CD14-positive monocyte (primary cell): ENCODE data around the gene KRT32. TPM values are rescaled to one million over a fixed set of nuclear protein-coding genes. Genes with fewer than 3 reads are reported as not detected.

ENCODE experiments used
- DNase-seq, 3 donors: peaks; one replicate each; pipeline ENCODE4 v3.0.0-alpha.2; 2011 to 2022
- H2AFZ ChIP-seq: 2 replicates; pipeline ENCODE4 v1.6.0; 2012; ENCODE audit warnings: mild to moderate bottlenecking, low read depth, low read length, inconsistent platforms; ENCODE audit not compliant: insufficient read depth, poor library complexity, severe bottlenecking
- H3K27ac ChIP-seq, 2 donors: 1 replicate in 1 of 2; 2 replicates in 1 of 2; pipeline ENCODE4 v1.5.1; 2012 to 2013; ENCODE audit warnings: low read length in 2 of 2, control low read depth in 1 of 2, inconsistent platforms in 1 of 2, low read depth in 1 of 2, mild to moderate bottlenecking in 1 of 2
- H3K27me3 ChIP-seq, 2 donors: one replicate each; pipeline versions ENCODE4 v1.6.0 to v1.6.1; 2011 to 2013; ENCODE audit warnings: low read length in 2 of 2; ENCODE audit not compliant: control insufficient read depth in 2 of 2, insufficient read depth in 2 of 2
- H3K36me3 ChIP-seq, 2 donors: replicated peaks in 1 of 2; 1 replicate in 1 of 2; 2 replicates in 1 of 2; pipeline versions ENCODE4 v1.5.1 to v1.6.1; 2012 to 2013; ENCODE audit warnings: low read length in 2 of 2, control low read depth in 1 of 2, inconsistent platforms in 1 of 2, mild to moderate bottlenecking in 1 of 2; ENCODE audit not compliant: insufficient read depth in 2 of 2, control insufficient read depth in 1 of 2
- H3K4me1 ChIP-seq, 2 donors: 1 replicate in 1 of 2; 2 replicates in 1 of 2; pipeline versions ENCODE4 v1.5.1 to v1.6.1; 2012 to 2013; ENCODE audit warnings: low read length in 2 of 2, control low read depth in 1 of 2, inconsistent platforms in 1 of 2, mild to moderate bottlenecking in 1 of 2, moderate library complexity in 1 of 2; ENCODE audit not compliant: insufficient read depth in 2 of 2, control insufficient read depth in 1 of 2
- H3K4me2 ChIP-seq: replicated peaks from 2 replicates; pipeline ENCODE3; 2012; ENCODE audit warnings: low read length, moderate library complexity, mild to moderate bottlenecking; ENCODE audit not compliant: poor library complexity, severe bottlenecking; ENCODE audit errors: extremely low read depth
- H3K4me3 ChIP-seq, 3 experiments: fragments of 200-600 bp in 1 of 3; sonication (generic) in 1 of 3; replicated peaks in 1 of 3; 1 replicate in 2 of 3; 2 replicates in 1 of 3; pipeline ENCODE4 v1.5.1; 2011 to 2013; ENCODE audit warnings: low read length in 3 of 3, mild to moderate bottlenecking in 3 of 3, control low read depth in 2 of 3, low read depth in 2 of 3, inconsistent platforms in 1 of 3, moderate library complexity in 1 of 3
- H3K79me2 ChIP-seq: 2 replicates; pipeline ENCODE4 v1.6.0; 2012; ENCODE audit warnings: mild to moderate bottlenecking, control low read depth, inconsistent platforms, low read length, moderate library complexity; ENCODE audit not compliant: insufficient read depth
- H3K9ac ChIP-seq: 2 replicates; pipeline ENCODE4 v1.6.0; 2017; ENCODE audit warnings: low read length, mild to moderate bottlenecking; ENCODE audit not compliant: insufficient read depth, poor library complexity, severe bottlenecking
- H3K9me3 ChIP-seq, 2 donors: replicated peaks in 1 of 2; 1 replicate in 1 of 2; 2 replicates in 1 of 2; pipeline versions ENCODE4 v1.5.1 to v1.6.1; 2012 to 2013; ENCODE audit warnings: low read length in 2 of 2, control low read depth in 1 of 2; ENCODE audit not compliant: control insufficient read depth in 1 of 2, insufficient read depth in 1 of 2
- H4K20me1 ChIP-seq: 2 replicates; pipeline ENCODE4 v1.6.0; 2012; ENCODE audit warnings: mild to moderate bottlenecking, low read length, control low read depth, moderate library complexity; ENCODE audit not compliant: insufficient read depth
- H3K27ac Mint-ChIP-seq, 7 donors: one replicate each; pipeline ENCODE4 v1.8.0; 2020; ENCODE audit warnings: mild to moderate bottlenecking in 7 of 7, mixed read lengths in 7 of 7, moderate library complexity in 6 of 7, inconsistent platforms in 2 of 7
- H3K27me3 Mint-ChIP-seq, 3 donors: one replicate each; pipeline ENCODE4 v1.8.0; 2021 to 2022; ENCODE audit warnings: low read depth in 3 of 3, mild to moderate bottlenecking in 3 of 3, mixed read lengths in 3 of 3, moderate library complexity in 3 of 3, inconsistent platforms in 1 of 3
- H3K36me3 Mint-ChIP-seq, 2 donors: one replicate each; pipeline ENCODE4 v1.8.0; 2020; ENCODE audit warnings: mixed read lengths in 2 of 2, inconsistent platforms in 1 of 2, mild to moderate bottlenecking in 1 of 2
- H3K4me1 Mint-ChIP-seq: one replicate; pipeline ENCODE4 v1.8.0; 2020; ENCODE audit warnings: mild to moderate bottlenecking, mixed read lengths
- H3K4me3 Mint-ChIP-seq, 2 donors: one replicate each; pipeline ENCODE4 v1.8.0; 2020; ENCODE audit warnings: mild to moderate bottlenecking in 2 of 2, mixed read lengths in 2 of 2, moderate library complexity in 1 of 2
- H3K9me3 Mint-ChIP-seq, 7 donors: one replicate each; pipeline ENCODE4 v1.8.0; 2020 to 2022; ENCODE audit warnings: mixed read lengths in 7 of 7, mild to moderate bottlenecking in 6 of 7, moderate library complexity in 6 of 7, inconsistent platforms in 2 of 7
- WGBS: methylation state at CpG from one replicate; pipeline ENCODE4 v1.1.5; 2013; ENCODE audit warnings: missing lambda C conversion rate; ENCODE audit not compliant: insufficient coverage; 5-methylcytosine and 5-hydroxymethylcytosine counted together
- intact Hi-C, 2 donors: fragments of 100-400 bp; cut with micrococcal nuclease; formaldehyde crosslinking; loops; one replicate each; pipeline versions ENCODE4 v1.15.0 to v1.15.1; 2023
- polyA plus RNA-seq, 3 donors: library from polyadenylated mRNA; depleted of rRNA in 1 of 3; unstranded in 2 of 3; stranded (reverse) in 1 of 3; fragments of 300-500 nt in 2 of 3; fragments of >200 nt in 1 of 3; fragmentation: Illumina TruSeq in 2 of 3; gene quantifications; 1 replicate in 2 of 3; 2 replicates in 1 of 3; pipeline ENCODE4 v1.2.3, GENCODE V29; 2012 to 2021
- TF ChIP-seq, protein P1 (sequence below): fragments of 200-600 bp; IDR thresholded peaks from one replicate; pipeline ENCODE4 v1.8.0; 2022; ENCODE audit warnings: antibody characterized with exemption, mild to moderate bottlenecking

Gene KRT32
- polyA plus RNA-seq, 3 donors = not detected

DNA sequence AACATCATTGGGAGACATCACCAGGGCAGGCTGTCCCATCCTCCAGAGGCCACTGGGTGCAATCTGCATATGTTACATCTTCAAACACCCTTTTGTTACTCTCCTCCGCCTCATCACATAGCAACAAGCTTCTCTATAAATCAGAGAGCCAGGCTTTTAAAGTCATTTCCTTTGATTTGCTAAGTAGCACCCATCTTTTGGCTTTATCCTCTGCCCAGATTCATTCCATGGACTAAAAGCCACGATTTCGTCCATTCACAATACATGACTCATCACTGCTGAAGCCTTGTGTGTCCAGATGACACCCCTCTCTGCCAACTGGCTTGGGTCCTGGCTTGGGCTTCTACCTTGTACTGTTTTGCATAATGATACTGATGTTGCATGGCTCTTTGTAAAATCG, 24.4 kb downstream of the KRT32 start:
- TF ChIP-seq, protein P1, sequence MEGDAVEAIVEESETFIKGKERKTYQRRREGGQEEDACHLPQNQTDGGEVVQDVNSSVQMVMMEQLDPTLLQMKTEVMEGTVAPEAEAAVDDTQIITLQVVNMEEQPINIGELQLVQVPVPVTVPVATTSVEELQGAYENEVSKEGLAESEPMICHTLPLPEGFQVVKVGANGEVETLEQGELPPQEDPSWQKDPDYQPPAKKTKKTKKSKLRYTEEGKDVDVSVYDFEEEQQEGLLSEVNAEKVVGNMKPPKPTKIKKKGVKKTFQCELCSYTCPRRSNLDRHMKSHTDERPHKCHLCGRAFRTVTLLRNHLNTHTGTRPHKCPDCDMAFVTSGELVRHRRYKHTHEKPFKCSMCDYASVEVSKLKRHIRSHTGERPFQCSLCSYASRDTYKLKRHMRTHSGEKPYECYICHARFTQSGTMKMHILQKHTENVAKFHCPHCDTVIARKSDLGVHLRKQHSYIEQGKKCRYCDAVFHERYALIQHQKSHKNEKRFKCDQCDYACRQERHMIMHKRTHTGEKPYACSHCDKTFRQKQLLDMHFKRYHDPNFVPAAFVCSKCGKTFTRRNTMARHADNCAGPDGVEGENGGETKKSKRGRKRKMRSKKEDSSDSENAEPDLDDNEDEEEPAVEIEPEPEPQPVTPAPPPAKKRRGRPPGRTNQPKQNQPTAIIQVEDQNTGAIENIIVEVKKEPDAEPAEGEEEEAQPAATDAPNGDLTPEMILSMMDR = no peak
- intact Hi-C loops = no loop called here
- Histone ChIP-seq H3K4me3 (no peak overlapping the region), H3K9me3 (no peaks in the 10 kb centered on the region), H3K9ac (no peak overlapping the region), H3K27me3 (peaks cover 2 to 3% of the 10 kb centered on the region in 2 donors), H3K27ac (no peak overlapping the region), H3K4me1 (no peaks in the 10 kb centered on the region), H4K20me1 (no peaks in the 10 kb centered on the region), H3K36me3 (no peaks in the 10 kb centered on the region), H2AFZ (no peak overlapping the region), H3K79me2 (no peaks in the 10 kb centered on the region), H3K4me2 (no peak overlapping the region)
- Mint-ChIP-seq H3K4me1 (no peaks in the 10 kb centered on the region), H3K27ac (no peak overlapping the region), H3K27me3 (peaks cover 11 to 27% (median 13%) of the 10 kb centered on the region in 3 donors), H3K9me3 (peaks cover 0 to 3% (median 0%) of the 10 kb centered on the region in 7 donors), H3K4me3 (no peak overlapping the region), H3K36me3 (no peaks in the 10 kb centered on the region)
- DNase-seq = no peak
- WGBS = 95% methylated on average over 3 of the region's 4 CpGs

DNA sequence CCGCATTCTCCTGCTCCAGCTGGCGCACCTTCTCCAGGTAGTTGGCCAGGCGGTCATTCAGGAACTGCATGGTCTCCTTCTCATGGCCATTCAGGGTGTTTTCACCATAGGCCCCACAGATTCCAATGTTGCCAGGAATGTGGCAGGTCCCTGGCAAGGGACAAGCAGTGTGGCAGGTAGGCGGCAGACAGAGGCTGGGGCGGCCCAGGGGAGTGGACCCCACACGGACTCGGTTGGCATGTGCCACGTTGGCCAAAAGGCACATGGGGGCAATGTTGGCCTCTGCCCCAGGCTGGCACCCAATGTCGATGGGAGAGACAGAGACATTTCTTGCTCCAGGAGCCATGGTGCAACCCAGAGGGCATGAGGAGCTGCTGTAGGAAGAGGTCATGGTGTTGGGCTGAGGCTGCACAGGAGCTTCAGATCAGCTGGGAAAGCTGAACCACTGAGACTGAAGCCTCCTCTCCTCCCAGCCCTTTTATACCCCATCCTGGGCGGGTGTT, 26.6 kb downstream of the KRT32 start, which contains the start of gene KRT38:
Gene KRT38 (minus strand): TSS at position 453 of the 503 bp plus-strand sequence. CDS start 62 bp downstream, at position 391.
- no peak within 1 kb of the TSS for H3K9ac ChIP-seq
- Mint-ChIP-seq H3K27ac (no peak within 1 kb of the TSS), H3K36me3 (no peaks in the 10 kb centered on the region), H3K27me3 (peaks cover 9 to 25% (median 10%) of the 10 kb centered on the region in 3 donors), H3K9me3 (peaks cover 0 to 3% (median 0%) of the 10 kb centered on the region in 7 donors), H3K4me3 (no peak within 1 kb of the TSS), H3K4me1 (no peaks in the 10 kb centered on the region)
- 97% methylated on average over 8 of the region's 10 CpGs for WGBS
- no peak for DNase-seq
- no peaks in the 10 kb centered on the region for H4K20me1 ChIP-seq
- TF ChIP-seq, protein P1 = no peak
- H3K27me3 ChIP-seq = peaks cover 2 to 3% of the 10 kb centered on the region in 2 donors
- no peaks in the 10 kb centered on the region for H3K79me2 ChIP-seq
- no peak within 1 kb of the TSS for H2AFZ ChIP-seq
- H3K4me1 ChIP-seq = no peaks in the 10 kb centered on the region
- H3K4me2 ChIP-seq = no peak within 1 kb of the TSS
- H3K4me3 ChIP-seq = no peak within 1 kb of the TSS
- intact Hi-C loops = no loop called here
- H3K9me3 ChIP-seq = no peaks in the 10 kb centered on the region
- no peaks in the 10 kb centered on the region for H3K36me3 ChIP-seq
- H3K27ac ChIP-seq = no peak within 1 kb of the TSS
